Prostate gland (tissue), 2 donors: ENCODE results near the gene GOLGA6L7.
"Not testable (repeated sequence)": the region's sequence is repeated elsewhere in the genome, so short reads cannot be mapped to it uniquely, and the experiment has no call there.

Source experiments
- POLR2A ChIP-seq: fragments of 450-650 bp; IDR thresholded peaks from one replicate; pipeline ENCODE4 v1.6.1; 2016; ENCODE audit warnings: antibody characterized with exemption, mild to moderate bottlenecking
- POLR2AphosphoS5 ChIP-seq: sonication (generic); formaldehyde crosslinking; IDR thresholded peaks from one replicate; pipeline ENCODE4 v1.6.1; 2017; ENCODE audit warnings: antibody characterized with exemption
- TF ChIP-seq, protein P1 (sequence below), 4 experiments: fragments of 200-600 bp in 2 of 4; fragments of 450-650 bp in 2 of 4; sonication (generic) in 2 of 4; IDR thresholded peaks; 1 replicate in 3 of 4; 2 replicates in 1 of 4; pipeline ENCODE4 v1.5.1; 2016 to 2019; ENCODE audit warnings: antibody characterized with exemption in 4 of 4, mild to moderate bottlenecking in 2 of 4, moderate library complexity in 2 of 4

DNA sequence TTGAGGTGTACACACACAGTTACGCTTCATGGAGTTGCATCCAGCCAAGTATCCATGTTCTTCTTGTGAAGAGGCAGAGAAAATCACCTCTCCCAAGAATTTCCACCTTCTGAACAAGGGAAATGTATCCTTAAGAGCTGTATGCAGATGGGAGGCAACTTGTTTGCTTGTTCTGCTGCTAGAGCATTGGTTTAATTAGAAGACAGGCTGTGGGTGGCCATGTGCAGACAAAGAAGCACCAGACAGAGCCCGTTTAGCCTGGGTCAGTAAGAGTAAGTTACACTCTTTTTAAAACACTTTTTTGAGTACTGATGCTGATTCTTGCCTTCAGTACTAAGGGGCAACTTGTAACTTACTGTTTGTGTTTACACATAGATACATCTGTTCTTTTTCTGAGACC lies 50.2 kb downstream of the GOLGA6L7 start:
- TF ChIP-seq, protein P1, sequence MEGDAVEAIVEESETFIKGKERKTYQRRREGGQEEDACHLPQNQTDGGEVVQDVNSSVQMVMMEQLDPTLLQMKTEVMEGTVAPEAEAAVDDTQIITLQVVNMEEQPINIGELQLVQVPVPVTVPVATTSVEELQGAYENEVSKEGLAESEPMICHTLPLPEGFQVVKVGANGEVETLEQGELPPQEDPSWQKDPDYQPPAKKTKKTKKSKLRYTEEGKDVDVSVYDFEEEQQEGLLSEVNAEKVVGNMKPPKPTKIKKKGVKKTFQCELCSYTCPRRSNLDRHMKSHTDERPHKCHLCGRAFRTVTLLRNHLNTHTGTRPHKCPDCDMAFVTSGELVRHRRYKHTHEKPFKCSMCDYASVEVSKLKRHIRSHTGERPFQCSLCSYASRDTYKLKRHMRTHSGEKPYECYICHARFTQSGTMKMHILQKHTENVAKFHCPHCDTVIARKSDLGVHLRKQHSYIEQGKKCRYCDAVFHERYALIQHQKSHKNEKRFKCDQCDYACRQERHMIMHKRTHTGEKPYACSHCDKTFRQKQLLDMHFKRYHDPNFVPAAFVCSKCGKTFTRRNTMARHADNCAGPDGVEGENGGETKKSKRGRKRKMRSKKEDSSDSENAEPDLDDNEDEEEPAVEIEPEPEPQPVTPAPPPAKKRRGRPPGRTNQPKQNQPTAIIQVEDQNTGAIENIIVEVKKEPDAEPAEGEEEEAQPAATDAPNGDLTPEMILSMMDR (IDR thresholded peaks at IDR 0.05): not testable (repeated sequence)
- TF ChIP-seq POLR2A, POLR2AphosphoS5: not testable (repeated sequence)
